DOHH2 (cell line): ENCODE data around the gene SPON2.

ENCODE experiments used
- H3F3A ChIP-seq: fragments of 200-600 bp; sonication (generic), shearing (Covaris generic); 2 replicates; pipeline ENCODE4 v1.6.0; 2016; ENCODE audit warnings: antibody characterized with exemption, mild to moderate bottlenecking; ENCODE audit not compliant: control insufficient read depth, insufficient read depth
- H3K27ac ChIP-seq: fragments of 200-600 bp; sonication (generic); 2 replicates; pipeline ENCODE4 v1.5.1; 2014; ENCODE audit warnings: low read depth, mild to moderate bottlenecking, low read length, moderate library complexity
- H3K27me3 ChIP-seq: fragments of 200-600 bp; sonication (generic); 2 replicates; pipeline ENCODE4 v1.6.1; 2014; ENCODE audit warnings: mild to moderate bottlenecking, low read length, mixed read lengths; ENCODE audit not compliant: control insufficient read depth
- H3K36me3 ChIP-seq: fragments of 200-600 bp; sonication (generic); 2 replicates; pipeline ENCODE4 v1.6.1; 2014; ENCODE audit warnings: mild to moderate bottlenecking, low read length, moderate library complexity, mixed read lengths; ENCODE audit not compliant: control insufficient read depth
- H3K4me1 ChIP-seq: fragments of 200-600 bp; sonication (generic); 2 replicates; pipeline ENCODE4 v1.6.1; 2014; ENCODE audit warnings: mild to moderate bottlenecking, low read length, mixed read lengths; ENCODE audit not compliant: control insufficient read depth
- H3K4me2 ChIP-seq: fragments of 200-600 bp; sonication (generic); 2 replicates; pipeline ENCODE4 v1.6.0; 2014; ENCODE audit warnings: mild to moderate bottlenecking, low read length, moderate library complexity
- H3K4me3 ChIP-seq: fragments of 200-600 bp; sonication (generic); 2 replicates; pipeline ENCODE4 v1.5.1; 2014; ENCODE audit warnings: mild to moderate bottlenecking, low read length, mixed read lengths
- H3K79me2 ChIP-seq: fragments of 200-600 bp; sonication (generic); 2 replicates; pipeline ENCODE4 v1.6.1; 2014; ENCODE audit warnings: mild to moderate bottlenecking, low read length, mixed read lengths; ENCODE audit not compliant: control insufficient read depth
- H3K9me2 ChIP-seq: fragments of 200-600 bp; sonication (generic); replicated peaks from 2 replicates; pipeline ENCODE4 v1.6.1; 2014; ENCODE audit warnings: mild to moderate bottlenecking, low read length, mixed read lengths; ENCODE audit not compliant: control insufficient read depth
- H3K9me3 ChIP-seq: fragments of 200-600 bp; sonication (generic); 2 replicates; pipeline ENCODE4 v1.6.1; 2014; ENCODE audit warnings: antibody characterized with exemption, low read length, mixed read lengths; ENCODE audit not compliant: control insufficient read depth, insufficient read depth
- H4K20me1 ChIP-seq: fragments of 200-600 bp; sonication (generic); 2 replicates; pipeline ENCODE4 v1.6.0; 2014; ENCODE audit warnings: low read depth, mild to moderate bottlenecking, antibody characterized with exemption, low read length, moderate library complexity; ENCODE audit not compliant: control insufficient read depth, insufficient read depth
- CTCF ChIP-seq: fragments of 200-600 bp; sonication (generic); IDR thresholded peaks from one replicate; pipeline ENCODE4 v1.5.1; 2014; ENCODE audit warnings: antibody characterized with exemption, mild to moderate bottlenecking, low read depth, low read length; ENCODE audit not compliant: poor library complexity, severe bottlenecking
- EZH2phosphoT487 ChIP-seq: fragments of 200-600 bp; sonication (generic); IDR thresholded peaks from 2 replicates; pipeline ENCODE4 v1.6.1; 2017; ENCODE audit warnings: borderline replicate concordance, mild to moderate bottlenecking, antibody characterized with exemption, low read length, moderate library complexity, mixed read lengths

SPON2 gene

GRCh38 chr4:1164040-1164439 is 8.3 kb downstream of the SPON2 start:
- TF ChIP-seq CTCF: no peak
- no peak for TF ChIP-seq EZH2phosphoT487
- Histone ChIP-seq H3K4me2 (no peak overlapping the region), H3K27ac (no peak overlapping the region), H3K9me2 (no peaks in the 10 kb centered on the region), H3K4me3 (no peak overlapping the region), H4K20me1 (no peaks in the 10 kb centered on the region), H3K27me3 (no peaks in the 10 kb centered on the region), H3K9me3 (peaks cover 10% of the 10 kb centered on the region; the same call in 1 of the 2 replicates), H3K79me2 (no peaks in the 10 kb centered on the region), H3K36me3 (no peaks in the 10 kb centered on the region), H3K4me1 (peaks cover 36% of the 10 kb centered on the region), H3F3A (peaks cover 5% of the 10 kb centered on the region)

- H4K20me1 ChIP-seq: no peaks in the 10 kb centered on the region
- peaks cover 5% of the 10 kb centered on the region for H3F3A ChIP-seq
- peaks cover 17% of the 10 kb centered on the region for H3K4me1 ChIP-seq
- H3K27me3 ChIP-seq: peaks cover 7% of the 10 kb centered on the region
- H3K36me3 ChIP-seq: no peaks in the 10 kb centered on the region
- H3K79me2 ChIP-seq: no peaks in the 10 kb centered on the region
- no peak overlapping the region for H3K27ac ChIP-seq
- no peak overlapping the region for H3K4me3 ChIP-seq
- H3K4me2 ChIP-seq: no peak overlapping the region
- peaks cover 20% of the 10 kb centered on the region; the same call in 1 of the 2 replicates for H3K9me3 ChIP-seq
- TF ChIP-seq EZH2phosphoT487: no peak
- TF ChIP-seq CTCF: no peak
- no peaks in the 10 kb centered on the region for H3K9me2 ChIP-seq
Observed at GRCh38 chr4:1160351-1160750, 12.0 kb downstream of the SPON2 start.

GRCh38 chr4:1156069-1156468 is 16.3 kb downstream of the SPON2 start:
- Histone ChIP-seq H4K20me1 (no peaks in the 10 kb centered on the region), H3K4me3 (no peak overlapping the region)
- TF ChIP-seq EZH2phosphoT487 (no peak), CTCF (no peak)

GRCh38 chr4:1155314-1155713 is 17.1 kb downstream of the SPON2 start:
- no peaks in the 10 kb centered on the region for H3K4me1 ChIP-seq
- TF ChIP-seq EZH2phosphoT487: no peak
- TF ChIP-seq CTCF: no peak
- H3K27ac ChIP-seq: no peak overlapping the region
- no peaks in the 10 kb centered on the region for H3K36me3 ChIP-seq
- H3K79me2 ChIP-seq: no peaks in the 10 kb centered on the region
- H3K4me2 ChIP-seq: no peak overlapping the region
- peaks cover 31% of the 10 kb centered on the region for H3K9me3 ChIP-seq
- peaks cover 10% of the 10 kb centered on the region for H3K27me3 ChIP-seq
- no peaks in the 10 kb centered on the region for H4K20me1 ChIP-seq
- H3F3A ChIP-seq: no peaks in the 10 kb centered on the region
- no peak overlapping the region for H3K4me3 ChIP-seq
- H3K9me2 ChIP-seq: no peaks in the 10 kb centered on the region

More at GRCh38 chr4:1156069-1156468, 16.3 kb downstream of the SPON2 start:
- H3K27me3 ChIP-seq: peaks cover 10% of the 10 kb centered on the region
- H3K9me3 ChIP-seq: peaks cover 24% of the 10 kb centered on the region
- no peaks in the 10 kb centered on the region for H3F3A ChIP-seq
- H3K27ac ChIP-seq: no peak overlapping the region
- no peak overlapping the region for H3K4me2 ChIP-seq
- no peaks in the 10 kb centered on the region for H3K79me2 ChIP-seq
- no peaks in the 10 kb centered on the region for H3K36me3 ChIP-seq
- no peaks in the 10 kb centered on the region for H3K4me1 ChIP-seq
- no peaks in the 10 kb centered on the region for H3K9me2 ChIP-seq
